ENCODE measurements around the gene BICD2.

The BICD2 gene

DNA sequence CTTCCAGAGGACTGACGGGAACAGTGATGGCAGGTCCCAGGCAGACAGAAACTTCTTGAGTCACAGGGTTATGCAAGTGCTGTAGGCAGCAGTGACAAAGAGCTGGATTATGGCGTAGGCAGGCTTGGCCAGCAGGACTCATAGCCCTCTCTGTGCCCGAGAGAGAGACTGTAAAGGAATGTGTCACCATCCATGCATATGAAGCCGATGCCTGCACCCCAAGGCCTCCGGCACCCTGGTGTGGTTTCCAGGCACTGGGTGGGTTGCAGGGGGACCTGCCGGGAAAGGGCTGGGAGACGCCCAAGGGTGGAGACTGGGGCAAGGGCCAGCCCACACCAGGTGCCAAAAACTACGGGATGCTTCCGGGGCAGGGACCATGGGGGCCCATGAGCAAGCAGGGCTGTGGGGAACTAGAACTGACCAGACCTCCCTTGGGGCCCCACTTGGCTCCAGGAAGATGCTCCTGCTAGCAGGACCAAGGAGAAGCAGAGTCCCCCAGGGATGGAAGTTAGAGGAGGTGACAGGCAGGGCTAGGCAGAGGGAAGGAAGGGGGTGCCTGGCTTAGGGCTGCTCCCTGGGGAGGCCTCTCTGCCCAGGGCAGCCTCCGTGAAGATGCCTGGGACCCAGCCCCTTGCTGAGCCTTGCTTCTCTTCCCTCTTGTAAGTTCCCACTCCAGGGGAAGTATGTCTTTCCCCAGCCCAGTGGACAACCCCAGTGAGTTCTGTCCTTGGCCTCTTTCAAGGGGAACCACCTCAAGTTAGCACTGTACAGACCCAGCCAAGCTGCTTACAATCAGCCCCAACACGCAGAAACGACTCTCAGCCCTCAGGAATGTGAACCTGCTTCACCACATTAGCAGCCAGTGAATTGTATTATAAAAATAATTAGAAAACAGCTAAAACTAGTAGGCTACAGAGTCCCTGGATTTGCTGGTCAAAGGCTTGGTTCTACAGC, 84.2 kb downstream of the BICD2 start:
- H3K4me2 ChIP-seq, result no peak overlapping the region
- H3K79me2 ChIP-seq (ENCODE audit: insufficient read depth, low read depth), result no peaks in the 10 kb centered on the region
- no peaks in the 10 kb centered on the region for H3K36me3 ChIP-seq (ENCODE audit: insufficient read depth)
- no peaks in the 10 kb centered on the region for H4K20me1 ChIP-seq (ENCODE audit: insufficient read depth)
- H2AFZ ChIP-seq (ENCODE audit: low read depth), result no peak overlapping the region
- no peak overlapping the region for H3K4me3 ChIP-seq (IDR thresholded peaks at IDR 0.05; ENCODE audit: insufficient read depth, low read depth, low read length)
- no peak overlapping the region for H3K9ac ChIP-seq
- TF ChIP-seq, protein P1, sequence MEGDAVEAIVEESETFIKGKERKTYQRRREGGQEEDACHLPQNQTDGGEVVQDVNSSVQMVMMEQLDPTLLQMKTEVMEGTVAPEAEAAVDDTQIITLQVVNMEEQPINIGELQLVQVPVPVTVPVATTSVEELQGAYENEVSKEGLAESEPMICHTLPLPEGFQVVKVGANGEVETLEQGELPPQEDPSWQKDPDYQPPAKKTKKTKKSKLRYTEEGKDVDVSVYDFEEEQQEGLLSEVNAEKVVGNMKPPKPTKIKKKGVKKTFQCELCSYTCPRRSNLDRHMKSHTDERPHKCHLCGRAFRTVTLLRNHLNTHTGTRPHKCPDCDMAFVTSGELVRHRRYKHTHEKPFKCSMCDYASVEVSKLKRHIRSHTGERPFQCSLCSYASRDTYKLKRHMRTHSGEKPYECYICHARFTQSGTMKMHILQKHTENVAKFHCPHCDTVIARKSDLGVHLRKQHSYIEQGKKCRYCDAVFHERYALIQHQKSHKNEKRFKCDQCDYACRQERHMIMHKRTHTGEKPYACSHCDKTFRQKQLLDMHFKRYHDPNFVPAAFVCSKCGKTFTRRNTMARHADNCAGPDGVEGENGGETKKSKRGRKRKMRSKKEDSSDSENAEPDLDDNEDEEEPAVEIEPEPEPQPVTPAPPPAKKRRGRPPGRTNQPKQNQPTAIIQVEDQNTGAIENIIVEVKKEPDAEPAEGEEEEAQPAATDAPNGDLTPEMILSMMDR (conservative IDR thresholded peaks at IDR 0.05; ENCODE audit: low read depth, low read length), result no peak
- no peaks in the 10 kb centered on the region for H3K4me1 ChIP-seq (ENCODE audit: low read depth, poor library complexity, severe bottlenecking)
- no peak overlapping the region for H3K27ac ChIP-seq
- H3K27me3 ChIP-seq (ENCODE audit: insufficient read depth, low read depth), result no peaks in the 10 kb centered on the region

DNA sequence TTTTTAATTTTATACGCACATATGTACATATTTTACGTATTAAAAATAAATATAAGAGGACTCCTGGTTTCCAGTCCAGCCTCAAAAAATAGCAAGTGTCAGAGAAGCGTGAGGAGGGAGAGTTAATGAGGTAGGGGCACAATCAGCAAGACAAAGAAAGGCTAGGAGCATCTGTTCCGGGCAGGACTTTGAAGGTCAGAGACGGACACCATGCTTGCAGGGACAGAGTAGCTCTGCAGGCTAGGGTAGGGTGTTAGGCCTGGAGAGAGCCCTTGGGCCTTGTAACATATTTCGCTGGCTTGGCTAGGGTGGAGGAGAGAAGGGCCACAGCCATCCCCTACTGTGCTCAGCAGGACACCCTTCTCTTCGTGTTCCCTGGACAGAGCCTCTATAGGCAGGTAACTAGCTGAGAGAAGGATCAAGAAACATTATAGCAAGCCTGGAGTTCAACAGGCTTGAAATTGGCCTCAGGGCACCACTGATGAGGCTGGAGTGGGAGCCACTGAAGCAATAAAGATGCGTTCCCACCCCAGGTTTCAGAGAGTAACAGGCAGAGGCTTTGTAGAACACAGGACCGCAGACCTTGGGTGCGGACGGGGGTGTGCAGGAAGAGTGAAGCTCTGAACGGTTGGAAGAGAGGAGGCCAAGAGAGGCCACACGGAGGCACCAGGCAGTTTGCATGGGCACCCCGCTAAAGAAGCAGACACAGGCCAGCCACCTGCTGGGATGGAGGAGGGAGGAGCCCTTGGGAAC, 85.0 kb downstream of the BICD2 start:
- no peak overlapping the region for H2AFZ ChIP-seq (ENCODE audit: low read depth)

DNA sequence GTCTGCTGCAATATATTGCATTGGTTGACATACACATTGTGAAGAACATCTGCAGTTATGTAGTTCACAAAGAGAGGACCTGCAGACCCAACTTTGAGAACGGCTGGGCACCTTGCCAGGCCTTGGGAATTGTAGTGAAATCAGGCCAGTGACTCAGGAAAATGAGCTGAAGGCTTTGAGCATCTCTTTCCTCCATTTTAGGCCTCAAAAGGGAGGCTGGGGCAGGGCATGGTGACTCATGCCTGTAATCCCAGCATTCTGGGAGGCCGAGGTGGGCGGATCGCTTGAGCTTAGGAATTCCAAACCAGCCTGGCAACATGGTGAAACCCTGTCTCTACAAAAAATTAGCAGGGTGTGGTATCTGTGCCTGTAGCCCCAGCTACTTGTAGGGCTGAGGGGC, 93.3 kb downstream of the BICD2 start:
- H3K9ac ChIP-seq, result no peak overlapping the region

More for the DNA sequence above, 85.0 kb downstream of the BICD2 start:
- Histone ChIP-seq H4K20me1 (ENCODE audit: insufficient read depth) (no peaks in the 10 kb centered on the region), H3K9ac (no peak overlapping the region), H3K79me2 (ENCODE audit: insufficient read depth, low read depth) (no peaks in the 10 kb centered on the region), H3K27me3 (ENCODE audit: insufficient read depth, low read depth) (no peaks in the 10 kb centered on the region), H3K4me2 (no peak overlapping the region), H3K4me3 (IDR thresholded peaks at IDR 0.05; ENCODE audit: insufficient read depth, low read depth, low read length) (no peak overlapping the region), H3K27ac (no peak overlapping the region), H3K4me1 (ENCODE audit: low read depth, poor library complexity, severe bottlenecking) (no peaks in the 10 kb centered on the region), H3K36me3 (ENCODE audit: insufficient read depth) (no peaks in the 10 kb centered on the region)
- TF ChIP-seq, protein P1 (conservative IDR thresholded peaks at IDR 0.05; ENCODE audit: low read depth, low read length), result no peak

More for the DNA sequence above, 93.3 kb downstream of the BICD2 start:
- TF ChIP-seq, protein P1 (conservative IDR thresholded peaks at IDR 0.05; ENCODE audit: low read depth, low read length), result no peak
- H3K79me2 ChIP-seq (ENCODE audit: insufficient read depth, low read depth), result peaks cover 37% of the 10 kb centered on the region; the same call in 1 of the 2 replicates
- no peaks in the 10 kb centered on the region for H3K27me3 ChIP-seq (ENCODE audit: insufficient read depth, low read depth)
- no peak overlapping the region; the same call in 1 of the 2 replicates for H3K4me2 ChIP-seq
- H3K36me3 ChIP-seq (ENCODE audit: insufficient read depth), result no peaks in the 10 kb centered on the region
- peaks cover 21% of the 10 kb centered on the region for H3K4me1 ChIP-seq (ENCODE audit: low read depth, poor library complexity, severe bottlenecking)
- no peak overlapping the region for H3K4me3 ChIP-seq (IDR thresholded peaks at IDR 0.05; ENCODE audit: insufficient read depth, low read depth, low read length)
- no peaks in the 10 kb centered on the region for H4K20me1 ChIP-seq (ENCODE audit: insufficient read depth)
- H3K27ac ChIP-seq, result no peak overlapping the region
- no peak overlapping the region for H2AFZ ChIP-seq (ENCODE audit: low read depth)
